VCaP (cell line): ENCODE results near the gene HACD3.
"Not testable (repeated sequence)": the region's sequence is repeated elsewhere in the genome, so short reads cannot be mapped to it uniquely, and the experiment has no call there.

ENCODE experiments used
- H3K27ac ChIP-seq: fragments of 450-650 bp; 2 replicates; pipeline ENCODE4 v1.5.1; 2017
- TF ChIP-seq, protein P1 (sequence below): fragments of 450-650 bp; conservative IDR thresholded peaks from 2 replicates; pipeline ENCODE4 v1.5.1; 2017; ENCODE audit warnings: mild to moderate bottlenecking, moderate library complexity

HACD3 gene

DNA sequence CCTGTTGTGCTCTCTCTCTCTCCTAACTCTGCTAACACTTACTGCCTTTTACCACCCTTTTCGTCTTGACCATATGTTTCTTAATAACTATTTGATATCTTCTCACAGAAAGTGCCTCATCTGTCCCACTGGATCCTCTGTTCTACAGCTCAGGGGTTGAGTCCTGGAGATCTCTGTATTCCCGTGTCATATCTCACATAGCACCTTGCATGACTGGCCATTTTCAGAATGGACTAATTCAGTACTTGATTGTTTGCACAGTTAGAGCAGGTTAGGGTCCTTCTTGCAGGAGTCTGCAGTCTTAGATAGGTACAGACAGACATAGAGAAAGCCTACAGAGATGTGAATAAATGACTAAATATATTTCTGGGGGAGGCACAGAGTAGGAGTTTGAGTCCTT lies 20.9 kb downstream of the HACD3 start:
- no peak overlapping the region for H3K27ac ChIP-seq
- TF ChIP-seq, protein P1, sequence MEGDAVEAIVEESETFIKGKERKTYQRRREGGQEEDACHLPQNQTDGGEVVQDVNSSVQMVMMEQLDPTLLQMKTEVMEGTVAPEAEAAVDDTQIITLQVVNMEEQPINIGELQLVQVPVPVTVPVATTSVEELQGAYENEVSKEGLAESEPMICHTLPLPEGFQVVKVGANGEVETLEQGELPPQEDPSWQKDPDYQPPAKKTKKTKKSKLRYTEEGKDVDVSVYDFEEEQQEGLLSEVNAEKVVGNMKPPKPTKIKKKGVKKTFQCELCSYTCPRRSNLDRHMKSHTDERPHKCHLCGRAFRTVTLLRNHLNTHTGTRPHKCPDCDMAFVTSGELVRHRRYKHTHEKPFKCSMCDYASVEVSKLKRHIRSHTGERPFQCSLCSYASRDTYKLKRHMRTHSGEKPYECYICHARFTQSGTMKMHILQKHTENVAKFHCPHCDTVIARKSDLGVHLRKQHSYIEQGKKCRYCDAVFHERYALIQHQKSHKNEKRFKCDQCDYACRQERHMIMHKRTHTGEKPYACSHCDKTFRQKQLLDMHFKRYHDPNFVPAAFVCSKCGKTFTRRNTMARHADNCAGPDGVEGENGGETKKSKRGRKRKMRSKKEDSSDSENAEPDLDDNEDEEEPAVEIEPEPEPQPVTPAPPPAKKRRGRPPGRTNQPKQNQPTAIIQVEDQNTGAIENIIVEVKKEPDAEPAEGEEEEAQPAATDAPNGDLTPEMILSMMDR = no peak

DNA sequence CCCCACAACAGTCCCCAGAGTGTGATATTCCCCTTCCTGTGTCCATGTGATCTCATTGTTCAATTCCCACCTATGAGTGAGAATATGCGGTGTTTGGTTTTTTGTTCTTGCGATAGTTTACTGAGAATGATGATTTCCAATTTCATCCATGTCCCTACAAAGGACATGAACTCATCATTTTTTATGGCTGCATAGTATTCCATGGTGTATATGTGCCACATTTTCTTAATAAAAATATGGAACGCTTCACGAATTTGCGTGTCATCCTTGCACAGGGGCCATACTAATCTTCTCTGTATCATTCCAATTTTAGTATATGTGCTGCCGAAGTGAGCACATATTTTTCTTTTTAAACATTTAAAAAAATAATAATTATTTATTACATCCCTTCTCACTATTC lies 22.6 kb downstream of the HACD3 start:
- H3K27ac ChIP-seq = not testable (repeated sequence)

DNA sequence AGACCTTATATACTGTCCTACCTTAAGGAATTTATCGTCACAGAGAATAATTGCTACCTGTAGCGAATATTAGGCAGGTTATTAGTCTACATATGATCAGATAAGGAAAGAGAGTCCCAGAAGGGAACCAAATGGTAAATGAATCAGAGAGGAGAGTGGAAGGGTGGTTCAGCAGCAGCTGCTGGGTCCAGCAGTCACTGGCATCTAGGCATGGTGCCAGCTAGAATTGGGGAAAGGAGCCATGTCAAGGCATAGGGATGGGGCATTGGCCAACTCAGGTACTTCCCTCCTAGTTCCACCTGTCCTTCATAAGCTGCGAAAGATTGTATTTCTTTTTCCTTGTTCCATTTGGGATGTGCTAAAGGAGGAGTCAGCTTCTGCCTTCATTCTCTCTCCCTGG lies 23.4 kb downstream of the HACD3 start:
- no peak overlapping the region for H3K27ac ChIP-seq
- TF ChIP-seq, protein P1 = no peak

DNA sequence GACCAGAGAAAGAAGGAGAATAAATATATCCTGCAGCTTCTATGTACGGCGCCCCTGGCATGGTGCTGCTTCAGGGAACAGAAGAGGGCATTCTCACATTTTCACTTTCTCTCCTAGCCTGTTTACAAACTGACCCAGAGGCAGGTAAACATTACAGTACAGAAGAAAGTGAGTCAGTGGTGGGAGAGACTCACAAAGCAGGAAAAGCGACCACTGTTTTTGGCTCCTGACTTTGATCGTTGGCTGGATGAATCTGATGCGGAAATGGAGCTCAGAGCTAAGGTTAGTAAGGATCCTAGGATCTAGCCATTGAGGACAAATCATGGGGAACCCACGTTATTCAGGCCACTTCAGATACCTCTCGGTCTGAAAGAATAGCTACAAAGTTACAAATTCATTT lies 26.4 kb downstream of the HACD3 start:
- TF ChIP-seq, protein P1 = no peak
- H3K27ac ChIP-seq = peak overlapping the region; percentile 34

DNA sequence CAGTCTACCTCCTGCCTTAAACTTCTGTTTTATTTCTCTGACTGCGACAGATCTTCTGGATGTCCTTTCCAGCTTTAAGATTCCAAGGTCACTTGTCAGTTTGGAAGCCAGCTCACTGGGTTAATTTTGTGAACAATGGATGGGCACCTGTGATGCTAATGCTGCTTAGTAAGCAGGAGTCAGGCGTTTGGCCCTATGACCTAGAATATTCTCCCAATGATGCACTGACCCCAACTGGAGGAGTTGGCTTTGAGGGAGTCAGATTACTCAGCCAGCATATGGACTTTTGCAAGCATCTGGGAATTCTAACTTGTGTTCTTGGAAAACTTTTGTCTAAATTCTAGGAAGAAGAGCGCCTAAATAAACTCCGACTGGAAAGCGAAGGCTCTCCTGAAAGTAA lies 28.1 kb downstream of the HACD3 start:
- no peak overlapping the region for H3K27ac ChIP-seq

DNA sequence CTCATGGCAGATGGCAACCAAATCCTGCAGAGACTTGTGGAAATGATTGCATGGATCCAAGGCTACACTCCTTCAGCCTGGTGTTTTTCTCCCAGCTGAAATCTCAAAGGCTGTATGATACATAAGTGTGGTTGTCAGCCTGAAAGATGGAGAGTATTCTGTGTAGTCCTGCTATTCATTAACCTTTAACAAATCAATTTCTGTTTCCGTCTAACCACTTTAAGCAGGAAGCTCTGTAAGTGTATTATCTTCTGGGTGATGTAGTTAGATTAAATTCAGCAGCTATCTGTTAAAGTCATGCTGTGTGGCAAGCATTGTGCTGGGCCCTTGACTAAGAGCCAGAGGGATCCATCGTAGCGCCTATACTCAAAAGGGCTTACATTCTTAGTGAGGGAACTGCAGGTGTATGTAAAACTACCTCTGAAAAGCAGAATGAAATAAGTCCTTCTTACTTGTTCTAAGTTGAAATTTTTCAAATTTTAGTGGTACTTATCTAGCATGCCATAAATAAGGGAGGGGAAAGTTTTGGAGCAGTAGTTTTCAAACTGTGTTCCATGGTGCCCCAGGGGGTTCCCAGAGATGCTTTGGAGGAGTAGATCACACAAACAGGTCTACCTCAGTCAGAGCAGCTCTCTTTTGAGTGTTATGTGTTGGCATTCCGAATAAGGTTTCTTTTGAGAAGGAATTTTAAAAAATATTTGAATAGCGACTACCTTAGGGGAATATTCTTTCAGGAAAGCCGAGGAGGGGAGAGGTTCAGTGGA lies 28.9 kb downstream of the HACD3 start:
- TF ChIP-seq, protein P1 = no peak
- no peak overlapping the region for H3K27ac ChIP-seq

More for the DNA sequence above, 28.1 kb downstream of the HACD3 start:
- TF ChIP-seq, protein P1 = no peak

DNA sequence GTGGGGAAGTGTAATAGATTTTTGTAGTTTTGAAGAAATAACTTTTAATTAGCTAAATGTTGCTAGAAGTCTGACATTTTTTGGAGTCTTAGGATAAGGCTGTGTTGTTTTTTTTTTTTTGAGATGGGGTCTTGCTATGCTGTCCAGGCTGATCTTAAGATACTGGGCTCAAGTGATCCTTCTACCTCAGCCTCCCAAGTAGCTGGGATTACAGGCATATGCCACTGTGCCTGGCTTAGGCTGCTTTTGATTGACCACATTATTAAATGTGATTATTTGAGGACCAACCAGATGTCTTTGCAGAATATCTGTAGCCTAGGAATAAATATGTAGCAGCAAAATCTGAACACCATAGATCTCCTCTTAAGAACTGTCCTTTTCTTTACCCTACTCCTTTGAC lies 29.7 kb downstream of the HACD3 start:
- H3K27ac ChIP-seq = no peak overlapping the region
- TF ChIP-seq, protein P1 = no peak

DNA sequence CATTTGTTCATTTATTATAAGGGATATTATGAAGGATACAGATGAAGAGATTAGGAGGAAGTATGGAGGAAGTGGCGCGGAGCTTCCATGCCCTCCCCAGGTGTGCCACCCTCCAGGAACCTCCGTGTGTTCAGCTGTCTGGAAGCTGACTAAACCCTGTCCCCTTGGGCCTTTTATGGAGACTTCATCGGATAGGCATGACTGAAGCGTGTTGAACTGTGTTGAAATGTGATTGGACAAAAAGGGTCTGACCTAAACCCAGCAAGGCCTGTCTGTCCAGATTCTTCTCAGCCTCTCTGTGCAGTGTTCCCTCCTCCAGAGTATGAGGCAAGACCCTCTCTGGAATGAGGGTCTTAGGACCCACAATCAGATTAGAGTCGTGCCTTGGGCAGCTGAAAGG lies 31.7 kb downstream of the HACD3 start:
- H3K27ac ChIP-seq = no peak overlapping the region
- TF ChIP-seq, protein P1 = no peak
